NCI-H187 (cell line): ENCODE data around the gene LARGE1.
"Not testable (repeated sequence)": the region's sequence is repeated elsewhere in the genome, so short reads cannot be mapped to it uniquely, and the experiment has no call there.

Experiments used
- DNase-seq, 2 experiments: peaks; one replicate each; lab custom pipeline; 2025; lab: John Stamatoyannopoulos, UW

LARGE1 gene

DNA sequence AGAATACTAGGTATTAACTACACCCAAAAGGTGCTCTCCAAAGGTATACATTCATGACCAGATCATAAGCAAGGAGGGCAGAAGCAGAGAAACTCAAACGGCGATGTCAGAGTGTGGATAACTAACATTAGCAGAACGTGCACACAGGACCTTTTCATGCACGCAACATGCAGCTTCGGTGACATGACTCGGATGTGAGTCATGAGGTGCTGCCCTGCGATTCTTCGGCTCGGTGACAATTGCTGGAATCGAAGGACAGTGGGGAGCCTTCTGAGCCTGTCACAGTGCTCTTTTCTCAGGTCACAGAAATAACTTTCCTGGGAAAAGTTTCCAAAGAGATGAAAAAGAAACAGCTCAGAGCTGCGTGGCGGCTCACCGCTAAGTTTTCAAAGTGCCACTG, 443.6 kb downstream of the LARGE1 start:
- DNase-seq = no peak

DNA sequence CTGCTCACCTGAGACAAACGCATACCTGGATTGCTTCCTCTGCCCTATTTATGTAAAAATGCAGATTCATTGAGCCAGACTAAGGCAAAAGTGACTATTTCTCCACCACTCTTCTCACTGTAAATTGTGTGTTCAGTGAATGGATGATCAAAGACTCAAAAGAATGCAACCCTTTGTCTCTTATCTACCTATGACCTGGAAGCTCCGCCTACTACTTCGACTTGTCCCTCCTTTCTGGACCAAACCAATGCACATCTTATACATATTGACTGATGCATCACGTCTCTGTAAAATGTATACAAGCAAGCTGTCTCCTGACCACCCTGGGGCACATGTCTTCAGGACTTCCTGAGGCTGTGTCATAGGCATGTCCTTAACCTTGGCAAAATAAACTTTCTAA, 444.1 kb downstream of the LARGE1 start:
- DNase-seq = no peak

DNA sequence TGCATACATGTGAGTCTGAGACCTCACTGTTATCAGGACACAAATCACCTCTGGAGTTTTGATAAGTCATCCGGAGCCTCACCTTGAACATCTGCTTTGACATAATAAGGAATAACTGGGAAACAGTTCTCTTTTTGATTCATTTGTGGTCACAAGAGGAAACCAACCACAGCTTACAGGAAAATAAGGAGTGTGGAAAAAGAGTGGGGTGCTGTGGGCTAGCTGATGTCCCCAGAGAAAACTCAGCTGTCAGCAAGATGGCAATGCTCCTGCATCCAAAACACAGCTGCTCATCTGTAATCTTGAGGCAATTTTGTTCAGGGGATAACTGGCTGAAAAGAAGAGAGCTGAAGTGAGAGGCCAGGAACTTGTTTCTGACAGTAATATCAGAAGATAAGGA, 445.7 kb downstream of the LARGE1 start:
- DNase-seq = no peak

DNA sequence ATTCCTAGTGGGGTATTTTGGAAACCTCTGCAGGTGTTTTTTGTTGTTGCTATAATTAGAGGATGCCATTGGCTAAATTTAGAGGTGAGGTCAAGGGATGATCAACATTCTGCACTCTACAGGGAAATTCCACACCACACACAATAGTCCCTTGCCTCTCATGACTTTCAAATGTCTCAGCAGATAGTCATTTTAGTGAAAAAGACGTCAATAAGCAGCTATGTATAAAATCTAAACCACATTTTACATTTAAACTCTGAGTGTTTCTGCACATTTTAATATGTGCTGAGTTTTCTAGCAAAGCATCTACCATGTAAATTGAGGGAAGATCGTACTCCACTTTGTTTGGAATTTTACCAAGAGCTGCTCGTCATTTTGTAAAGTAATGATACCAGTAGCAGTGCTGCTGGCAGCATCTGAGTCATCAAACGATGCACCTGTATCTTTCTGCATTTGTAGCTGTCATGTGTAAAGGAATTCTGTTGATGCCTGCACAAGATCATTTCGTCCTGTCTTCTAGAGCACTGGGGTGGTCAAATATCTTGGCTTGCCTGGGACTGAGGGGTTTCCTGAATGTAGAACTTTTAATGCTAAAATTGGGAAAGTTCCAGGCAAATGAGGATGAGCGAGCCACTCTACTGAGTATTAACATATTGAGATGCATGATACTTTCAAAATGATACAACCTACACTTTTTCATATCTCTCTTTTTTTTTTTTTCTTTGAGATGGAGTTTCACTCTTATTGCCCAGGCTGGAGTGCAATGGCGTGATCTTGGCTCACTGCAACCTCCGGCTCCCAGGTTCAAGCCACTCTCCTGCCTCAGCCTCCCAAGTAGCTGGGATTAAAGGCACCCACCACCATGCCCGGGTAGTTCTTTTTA, 447.6 kb downstream of the LARGE1 start:
- DNase-seq = no peak

DNA sequence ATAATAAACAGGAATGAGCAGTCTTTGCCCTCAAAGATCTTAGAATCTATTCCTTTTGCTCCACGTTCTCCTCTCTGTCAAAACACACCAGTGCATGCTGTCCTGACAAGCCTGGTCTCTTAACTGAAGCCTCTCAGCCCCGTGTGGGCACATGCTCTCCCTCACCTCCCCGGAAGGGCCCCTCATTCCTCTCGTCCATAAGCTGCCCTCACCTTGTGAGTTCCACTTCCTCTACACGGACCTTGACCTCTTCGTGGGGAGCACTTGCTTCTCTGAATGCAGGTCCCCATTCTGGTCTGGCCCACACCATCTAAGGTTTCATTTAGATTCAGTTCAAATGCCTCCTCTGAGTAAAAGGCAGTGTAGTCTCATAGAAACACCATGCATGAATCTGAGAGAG, 449.8 kb downstream of the LARGE1 start:
- no peak for DNase-seq

DNA sequence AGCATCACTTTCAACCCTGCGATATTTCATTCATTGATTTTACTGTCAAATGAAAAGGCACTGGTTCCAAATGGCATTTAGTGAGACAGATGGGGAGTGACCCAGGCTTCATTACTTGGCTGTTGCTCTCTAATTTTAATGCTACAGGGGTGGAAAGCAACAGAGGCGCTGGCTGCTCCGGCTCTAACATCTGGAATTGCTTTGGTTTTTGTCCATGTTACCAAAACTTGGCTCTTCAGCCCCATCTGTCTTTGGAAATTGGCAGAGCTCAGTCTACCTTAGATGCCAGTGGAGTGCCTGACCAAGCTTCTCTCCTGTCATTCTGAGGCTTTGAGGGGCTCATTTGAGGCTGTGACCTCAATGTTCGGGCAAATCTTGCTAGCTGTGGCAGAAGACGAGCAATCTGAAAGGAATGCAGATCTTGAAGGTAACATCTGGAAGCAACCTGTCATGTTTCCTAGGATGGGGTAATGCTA, 452.6 kb downstream of the LARGE1 start:
- DNase-seq = no peak

DNA sequence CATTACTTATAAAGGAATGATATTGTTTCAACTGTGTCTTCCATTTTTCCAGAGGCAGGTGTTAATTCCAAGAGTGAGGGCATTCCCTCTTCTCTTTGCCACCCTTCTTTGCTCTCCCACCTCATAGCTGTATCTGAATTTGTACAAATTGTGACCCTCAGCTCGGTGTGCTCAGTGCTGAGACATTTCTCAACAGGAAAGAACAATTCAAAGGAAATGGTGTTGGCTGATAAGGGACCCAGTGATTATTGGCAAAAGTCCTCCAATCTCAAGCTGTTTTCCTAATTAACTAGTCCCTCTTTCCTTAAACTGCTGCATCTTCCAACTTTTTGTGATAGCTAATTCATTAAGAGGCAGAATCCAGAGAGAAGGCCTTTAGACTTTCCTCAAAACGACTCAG, 453.2 kb downstream of the LARGE1 start:
- no peak for DNase-seq

DNA sequence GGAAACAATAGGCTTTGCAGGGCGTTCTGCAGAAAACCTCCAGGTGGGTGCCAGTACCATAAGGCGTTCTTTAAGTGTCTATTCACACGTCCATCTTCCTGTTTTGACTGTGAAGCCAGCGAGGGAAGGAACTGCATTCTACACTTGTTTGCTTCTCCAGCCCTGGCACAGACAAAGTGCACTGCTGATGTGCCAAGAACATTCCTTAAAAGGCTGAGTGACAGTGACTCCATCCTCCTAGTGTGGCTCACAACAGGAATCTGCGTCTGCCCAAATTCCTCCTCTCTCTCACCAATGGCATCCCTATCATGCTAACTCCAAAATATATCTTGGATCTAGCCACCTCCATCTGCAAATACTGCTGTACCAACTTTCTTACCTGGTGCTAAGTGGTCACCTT, 454.7 kb downstream of the LARGE1 start:
- DNase-seq = no peak

DNA sequence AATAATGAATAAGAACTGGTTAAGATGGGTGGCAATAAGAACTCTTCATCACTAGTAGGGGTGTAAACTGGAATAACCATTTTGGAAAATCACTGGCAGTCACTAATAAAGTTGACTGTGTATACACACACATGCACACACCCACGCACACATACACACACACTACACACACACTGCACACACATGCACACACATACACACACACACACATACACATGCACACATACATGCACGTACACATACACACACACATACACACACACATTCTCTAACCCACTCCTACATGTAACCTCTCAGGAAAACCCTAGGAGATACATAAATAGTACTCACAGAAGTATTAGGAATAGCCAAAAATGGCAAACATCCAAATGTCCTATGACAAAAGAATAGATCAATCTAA, 455.6 kb downstream of the LARGE1 start:
- DNase-seq = no peak

DNA sequence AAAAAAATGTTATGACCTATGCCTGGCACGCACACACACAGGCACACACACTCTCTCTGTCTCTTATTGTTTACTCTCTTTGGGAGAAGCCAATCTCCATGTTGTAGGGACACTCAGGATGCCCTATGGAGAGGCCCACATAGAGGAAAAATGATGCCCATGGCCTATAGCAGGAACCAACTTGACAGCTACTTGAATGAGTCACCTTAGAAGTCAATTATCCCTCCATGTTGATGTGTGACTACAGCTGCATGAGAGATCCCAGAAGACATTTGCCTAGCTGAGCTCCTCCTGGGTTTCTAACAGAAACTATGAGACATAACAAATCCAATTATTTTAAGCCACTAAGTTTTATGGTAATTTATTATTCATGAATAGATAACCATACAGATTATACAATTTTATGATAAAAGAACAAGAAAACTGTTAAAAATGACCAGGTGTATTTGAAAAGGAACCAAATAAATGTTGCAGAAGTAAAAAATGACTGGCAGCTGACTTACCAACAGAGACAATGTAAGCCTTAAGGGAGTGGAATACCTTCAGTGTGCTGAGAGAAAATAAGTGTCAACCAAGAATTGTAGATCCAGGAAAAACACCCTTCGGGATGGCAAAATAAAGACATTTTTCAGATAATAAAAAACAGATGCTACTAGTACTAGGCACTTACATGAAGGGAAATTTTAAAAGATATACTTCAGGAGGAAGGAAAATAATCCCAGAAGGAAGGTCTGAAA, 458.4 kb downstream of the LARGE1 start:
- no peak for DNase-seq

DNA sequence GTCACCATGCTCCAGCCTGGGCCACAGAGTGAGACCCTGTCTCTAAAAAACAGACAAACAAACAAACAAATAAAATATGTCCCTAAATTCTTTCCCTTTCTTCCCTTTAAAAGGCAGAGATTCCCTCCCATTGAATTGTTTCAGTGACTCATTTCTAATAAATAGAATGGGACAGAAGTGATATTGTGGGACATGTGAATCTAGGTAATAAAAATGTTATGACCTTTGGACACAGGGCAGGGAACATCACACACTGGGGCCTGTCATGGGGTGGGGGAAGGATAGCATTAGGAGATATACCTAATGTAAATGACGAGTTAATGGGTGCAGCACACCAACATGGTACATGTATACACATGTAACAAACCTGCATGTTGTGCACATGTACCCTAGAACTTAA, 459.0 kb downstream of the LARGE1 start:
- DNase-seq = not testable (repeated sequence)

DNA sequence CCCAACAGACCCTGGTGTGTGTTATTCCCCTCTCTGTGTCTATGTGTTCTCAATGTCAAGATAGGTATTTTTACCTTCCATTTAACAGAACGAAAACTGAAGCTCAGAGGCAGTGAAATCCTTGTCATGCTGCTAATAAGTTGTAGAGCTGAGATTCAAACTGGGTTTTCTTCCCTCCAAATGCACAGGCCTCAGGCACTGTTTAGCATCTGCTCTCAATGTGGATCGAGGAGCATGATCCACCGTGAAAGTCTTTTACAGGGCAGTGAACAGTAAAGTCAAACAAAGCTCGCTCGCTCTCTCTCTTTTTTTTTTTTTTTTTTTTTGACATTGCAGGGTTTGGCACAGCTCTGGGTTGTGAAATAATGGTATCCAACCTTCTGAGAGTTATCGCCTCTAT, 461.1 kb downstream of the LARGE1 start:
- DNase-seq = no peak

DNA sequence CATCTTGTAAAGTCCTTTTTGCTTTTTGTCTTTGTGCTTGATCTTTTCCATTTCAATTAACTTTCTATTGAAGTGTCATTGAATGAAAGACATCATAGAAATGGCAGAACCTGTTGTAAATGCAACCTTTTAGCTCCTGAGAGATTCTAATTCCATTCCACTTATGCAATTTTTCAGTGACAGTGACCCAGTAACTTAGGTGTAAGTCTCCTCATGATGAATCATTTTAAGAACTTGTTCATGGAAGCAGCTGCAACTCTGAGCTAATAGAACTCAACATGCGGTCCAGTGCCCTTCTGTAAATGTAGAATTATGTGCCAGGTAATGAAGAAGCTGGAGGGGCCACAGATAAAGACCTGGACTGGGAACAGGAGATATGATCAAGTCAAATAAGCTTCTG, 463.8 kb downstream of the LARGE1 start:
- DNase-seq = no peak

DNA sequence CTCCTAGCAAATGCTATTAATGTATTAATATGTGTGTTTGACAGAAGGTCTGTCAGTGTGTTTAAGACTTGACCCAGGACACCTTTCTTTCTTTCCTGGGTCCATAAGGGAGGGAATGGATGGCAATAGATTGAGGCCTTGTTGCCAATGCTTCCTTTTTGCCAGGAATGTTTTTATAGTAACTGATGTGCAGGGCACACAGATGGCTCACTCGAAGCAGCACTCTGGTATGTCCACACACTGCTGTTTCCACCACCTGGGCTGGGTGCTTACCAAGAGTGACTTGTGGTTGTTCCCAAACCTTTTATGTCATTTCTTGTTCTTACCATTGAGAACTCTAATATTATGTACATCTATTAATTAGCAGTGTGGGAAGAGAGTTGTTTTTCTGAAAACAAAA, 465.2 kb downstream of the LARGE1 start:
- DNase-seq = no peak

DNA sequence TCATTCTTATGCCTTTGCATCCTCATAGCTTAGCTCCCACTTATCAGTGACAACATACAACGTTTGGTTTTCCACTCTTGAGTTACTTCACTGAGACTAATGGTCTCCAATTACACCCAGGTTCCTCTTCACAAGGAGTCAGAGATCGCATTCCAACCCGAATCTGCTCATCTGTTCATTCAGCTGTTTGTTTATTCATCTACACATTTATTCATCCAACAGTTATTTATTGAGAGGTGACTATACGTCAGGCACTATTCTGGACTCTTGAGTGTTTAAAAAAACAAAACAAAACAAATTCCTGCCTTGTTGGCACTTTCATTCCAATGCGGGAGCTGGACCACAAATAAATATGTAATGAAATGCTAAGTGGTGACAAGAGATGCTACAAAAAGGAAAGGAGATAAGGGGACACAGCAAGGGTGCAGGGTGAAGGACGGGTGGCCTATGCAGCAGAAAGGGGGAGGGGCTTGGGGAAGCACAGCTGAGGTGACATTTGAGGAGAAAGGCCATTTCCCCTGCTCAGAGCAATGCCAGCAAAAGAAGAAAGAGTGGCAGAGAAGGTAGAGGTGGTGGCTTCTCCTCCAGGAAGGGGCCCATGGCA, 468.3 kb downstream of the LARGE1 start:
- peak in 1 of 2 experiments; percentile 9 for DNase-seq

DNA sequence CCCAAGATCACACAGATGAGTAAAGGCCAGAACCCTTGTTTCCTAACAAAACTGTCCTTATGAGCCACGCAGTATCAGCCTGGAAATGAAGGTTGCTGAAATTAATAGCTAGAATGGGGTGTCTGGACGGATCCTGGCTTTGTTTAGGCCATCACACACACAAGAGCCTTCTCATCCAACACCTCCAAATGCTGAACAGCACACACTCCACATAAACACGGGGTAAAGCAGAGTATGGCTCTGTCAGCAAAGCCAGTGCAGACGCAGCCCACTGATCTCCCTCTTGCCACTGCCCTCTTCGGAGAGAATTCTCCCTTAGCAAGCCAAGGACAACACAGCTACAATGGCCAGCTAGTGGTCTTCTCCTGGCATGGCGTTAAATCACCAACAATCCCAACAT, 469.5 kb downstream of the LARGE1 start:
- no peak for DNase-seq

DNA sequence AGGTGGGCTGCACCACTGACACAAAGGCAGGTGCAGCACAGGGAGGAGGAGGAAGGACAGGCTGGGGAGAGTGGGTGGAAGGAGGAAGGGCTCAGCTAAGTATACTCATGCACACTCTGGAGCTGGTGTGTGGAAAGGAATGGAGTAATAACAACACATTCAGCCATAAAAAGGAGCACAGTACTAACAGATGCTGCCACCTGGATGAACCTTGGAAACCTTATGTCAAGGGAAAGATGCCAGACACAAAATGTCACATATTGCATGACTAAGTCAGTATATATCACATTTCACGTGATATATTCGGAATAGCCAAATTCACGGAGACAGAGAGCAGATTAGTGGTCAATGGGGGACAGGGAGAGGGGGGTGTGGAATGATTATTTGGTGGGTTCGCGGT, 472.5 kb downstream of the LARGE1 start:
- DNase-seq = no peak

DNA sequence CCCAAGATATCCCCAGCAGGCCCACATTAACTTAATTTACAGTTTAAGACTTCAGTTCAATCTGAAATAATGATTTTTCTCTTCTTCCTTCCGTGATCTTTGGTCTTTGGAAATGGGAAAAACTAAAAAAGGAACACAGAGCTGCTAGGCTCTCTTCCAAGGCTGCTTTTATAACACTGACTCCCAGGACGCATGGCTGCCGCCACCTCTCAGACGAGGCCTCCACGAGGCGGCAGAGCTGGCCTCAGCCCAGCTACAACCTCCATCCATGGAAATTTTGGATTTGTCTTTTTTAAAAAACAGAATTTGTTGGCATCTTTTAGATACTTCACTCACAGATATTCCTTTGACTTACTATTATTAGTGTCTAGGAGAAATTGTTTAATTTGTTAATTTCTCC, 476.6 kb downstream of the LARGE1 start:
- no peak for DNase-seq

DNA sequence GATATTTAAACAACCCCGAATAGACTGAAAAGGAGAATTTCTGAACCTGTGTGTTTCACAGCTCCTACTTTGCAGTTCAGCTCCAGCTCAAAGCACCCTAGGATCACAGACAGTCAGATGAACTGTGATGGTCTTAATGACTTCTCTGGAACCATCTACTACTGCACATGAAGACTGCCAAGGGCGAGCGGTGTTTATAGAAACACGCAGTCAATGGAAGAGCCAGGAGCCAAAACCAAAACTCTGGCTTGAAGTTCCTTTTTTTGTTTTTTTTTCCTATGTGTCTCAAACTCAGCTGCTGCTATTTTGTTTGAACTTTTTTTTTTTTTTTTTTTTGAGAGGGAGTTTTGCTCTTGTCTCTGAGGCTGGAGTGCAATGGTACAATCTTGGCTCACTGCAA, 479.5 kb downstream of the LARGE1 start:
- DNase-seq = no peak

DNA sequence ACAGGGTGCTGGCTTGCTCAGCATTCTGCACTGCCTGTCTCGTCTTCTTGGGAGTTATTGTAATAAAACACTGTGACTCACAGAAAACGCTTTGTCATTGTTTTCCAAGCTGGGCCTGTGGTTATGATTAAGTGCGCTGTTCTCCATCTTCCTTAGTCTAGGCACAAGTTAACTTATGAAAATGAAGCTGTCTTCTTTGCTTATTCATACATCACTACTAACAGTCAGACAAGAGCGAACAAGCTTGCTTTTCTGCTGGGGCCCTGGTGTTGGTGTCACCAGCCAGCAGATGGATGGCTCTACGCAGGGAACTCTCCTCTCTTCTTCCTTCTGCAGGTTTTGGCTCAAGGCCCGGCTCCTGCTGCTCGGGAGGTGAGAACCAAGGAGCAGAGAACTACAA, 482.0 kb downstream of the LARGE1 start:
- DNase-seq = no peak

DNA sequence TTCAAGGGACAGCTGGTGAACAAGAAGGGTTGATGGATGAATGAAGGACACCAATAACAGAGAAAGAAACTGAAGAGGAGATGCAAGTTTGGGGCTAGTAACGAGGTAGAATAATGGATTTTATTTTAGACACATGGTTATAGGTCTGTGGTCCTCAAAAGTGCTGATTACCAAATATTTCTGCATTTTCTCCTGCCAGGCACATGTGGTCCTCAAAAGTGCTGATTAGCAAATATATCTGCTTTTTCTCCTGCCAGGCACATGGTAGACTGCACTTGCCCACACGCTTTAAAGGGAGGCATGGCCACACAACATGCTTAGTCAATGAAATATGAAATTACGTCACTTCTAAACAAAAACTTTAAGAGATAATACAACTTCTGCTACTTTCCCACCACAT, 489.0 kb downstream of the LARGE1 start:
- no peak for DNase-seq

DNA sequence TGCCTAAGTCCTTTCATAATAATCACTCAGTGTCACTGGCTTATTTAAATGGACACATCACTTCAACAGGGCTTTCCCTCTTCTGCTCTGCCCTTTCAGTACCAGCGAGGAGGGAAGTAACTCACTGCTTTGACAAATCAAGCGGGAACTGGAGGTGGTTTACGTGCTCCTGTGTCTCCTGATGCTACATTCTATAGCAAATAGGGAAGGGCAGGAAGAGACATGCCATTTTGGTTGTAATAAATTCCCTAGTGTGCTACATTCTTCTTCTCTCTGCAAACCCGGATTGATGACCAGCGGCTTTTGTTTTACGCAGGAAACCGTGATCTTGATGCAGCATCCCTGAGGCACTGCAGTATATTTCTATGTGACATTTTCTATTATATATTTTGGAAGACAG, 491.0 kb downstream of the LARGE1 start:
- no peak for DNase-seq

DNA sequence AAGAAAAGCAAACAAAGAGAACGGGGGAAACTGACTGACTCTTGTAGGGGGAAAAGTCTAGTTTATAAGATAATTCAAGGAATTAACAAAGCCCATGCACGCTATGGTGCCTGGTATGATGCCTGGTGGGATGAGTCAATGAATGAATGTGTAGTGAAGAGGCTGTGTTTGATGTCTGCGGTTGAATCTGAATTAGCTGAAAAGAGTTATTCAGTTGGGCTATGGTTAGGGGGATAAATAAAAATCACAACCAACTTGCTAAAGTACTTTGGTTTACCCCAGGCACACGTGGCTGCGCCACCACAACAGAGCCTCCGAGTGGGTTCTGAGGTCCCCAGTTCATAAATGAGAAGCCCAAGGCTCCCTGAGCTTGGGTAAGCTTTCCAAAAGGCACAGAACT, 492.8 kb downstream of the LARGE1 start:
- no peak for DNase-seq
